T-cell (primary cell): ENCODE results near the gene ATP2B2. TPM values are rescaled to one million over a fixed set of nuclear protein-coding genes. Genes with fewer than 3 reads are reported as not detected.

ENCODE experiments used
- ATAC-seq, 4 experiments: fragments of 200-7000 bp in 3 of 4; fragments of 150-1000 bp in 1 of 4; cut with Tn5 transposase; replicated peaks in 1 of 4; 1 replicate in 3 of 4; 2 replicates in 1 of 4; pipeline ENCODE4 v1.10.0; 2021; ENCODE audit warnings: moderate library complexity in 3 of 4, mild to moderate bottlenecking in 2 of 4, moderate number of reproducible peaks in 1 of 4
- CTCF ChIA-PET, 2 donors: fragments of 300-600 bp; sonication (Branson Sonifier 250); formaldehyde crosslinking; loops; one replicate each; lab custom pipeline; 2022; ENCODE audit warnings: antibody characterized with exemption in 2 of 2; lab: Charles Lee
- POLR2A ChIA-PET, 2 donors: fragments of 300-600 bp; sonication (Branson Sonifier 250); formaldehyde crosslinking; loops; one replicate each; lab custom pipeline; 2022; ENCODE audit warnings: antibody characterized with exemption in 2 of 2; lab: Charles Lee
- DNase-seq, 35 experiments: peaks; one replicate each; pipeline versions ENCODE4 v3.0.0 to v3.0.0-alpha.2; 2013 to 2023
- H3K27ac ChIP-seq: one replicate; pipeline ENCODE4 v1.5.1; 2013; ENCODE audit warnings: low read length
- H3K27me3 ChIP-seq, 2 experiments: replicated peaks in 1 of 2; 1 replicate in 1 of 2; 2 replicates in 1 of 2; pipeline versions ENCODE4 v1.6.1 to v1.7.0; 2013; ENCODE audit warnings: low read length in 1 of 2, mixed read lengths in 1 of 2; ENCODE audit not compliant: control insufficient read depth in 2 of 2, insufficient read depth in 2 of 2; ENCODE audit errors: extremely low read depth in 1 of 2
- H3K36me3 ChIP-seq, 2 donors: 1 replicate in 1 of 2; 2 replicates in 1 of 2; pipeline versions ENCODE4 v1.6.1 to v1.7.0; 2013; ENCODE audit warnings: low read length in 1 of 2; ENCODE audit not compliant: control insufficient read depth in 2 of 2, insufficient read depth in 1 of 2; ENCODE audit errors: extremely low read depth in 1 of 2
- H3K4me1 ChIP-seq, 2 experiments: 1 replicate in 1 of 2; 2 replicates in 1 of 2; pipeline versions ENCODE4 v1.6.1 to v1.7.0; 2013; ENCODE audit warnings: low read length in 2 of 2, mixed read lengths in 1 of 2; ENCODE audit not compliant: insufficient read depth in 2 of 2, control insufficient read depth in 1 of 2; ENCODE audit errors: extremely low read depth in 1 of 2
- H3K4me3 ChIP-seq, 2 donors: 1 replicate in 1 of 2; 2 replicates in 1 of 2; pipeline versions ENCODE4 v1.5.1 to v1.7.0; 2013; ENCODE audit warnings: mild to moderate bottlenecking in 2 of 2, low read length in 1 of 2, moderate library complexity in 1 of 2; ENCODE audit not compliant: control insufficient read depth in 1 of 2; ENCODE audit errors: extremely low read depth in 1 of 2
- H3K9me3 ChIP-seq: 2 replicates; pipeline ENCODE4 v1.7.0; 2013
- H3K27ac Mint-ChIP-seq, 2 donors: one replicate each; pipeline ENCODE4 v1.8.0; 2020 to 2021; ENCODE audit warnings: mild to moderate bottlenecking in 2 of 2, mixed read lengths in 2 of 2
- H3K27me3 Mint-ChIP-seq, 2 donors: one replicate each; pipeline ENCODE4 v1.8.0; 2021 to 2022; ENCODE audit warnings: mixed read lengths in 2 of 2
- H3K36me3 Mint-ChIP-seq: one replicate; pipeline ENCODE4 v1.8.0; 2021; ENCODE audit warnings: mixed read lengths
- H3K4me1 Mint-ChIP-seq, 3 donors: one replicate each; pipeline ENCODE4 v1.8.0; 2020 to 2022; ENCODE audit warnings: mixed read lengths in 3 of 3, mild to moderate bottlenecking in 1 of 3
- H3K4me3 Mint-ChIP-seq, 3 donors: one replicate each; pipeline ENCODE4 v1.8.0; 2020 to 2022; ENCODE audit warnings: mild to moderate bottlenecking in 3 of 3, mixed read lengths in 3 of 3, moderate library complexity in 3 of 3
- H3K9me3 Mint-ChIP-seq, 3 donors: one replicate each; pipeline ENCODE4 v1.8.0; 2020 to 2022; ENCODE audit warnings: mixed read lengths in 3 of 3
- whole genome bisulfite sequencing: methylation state at CpG from one replicate; pipeline ENCODE4 v1.1.5; 2013; ENCODE audit warnings: missing lambda C conversion rate; ENCODE audit not compliant: insufficient coverage; 5-methylcytosine and 5-hydroxymethylcytosine counted together
- total RNA-seq, 35 experiments: library from RNA in 6 of 35; stranded (reverse) in 6 of 35; fragments of 120-200 nt in 1 of 35; gene quantifications; one replicate each; pipeline versions ENCODE4 v1.2.1 to v1.2.4 and lab custom pipeline; 2013 to 2026

ATP2B2 gene
- total RNA-seq, 5 donors from 2014 or later (not counting 1 experiment from before 2014, with no cell fraction given) = not detected

DNA sequence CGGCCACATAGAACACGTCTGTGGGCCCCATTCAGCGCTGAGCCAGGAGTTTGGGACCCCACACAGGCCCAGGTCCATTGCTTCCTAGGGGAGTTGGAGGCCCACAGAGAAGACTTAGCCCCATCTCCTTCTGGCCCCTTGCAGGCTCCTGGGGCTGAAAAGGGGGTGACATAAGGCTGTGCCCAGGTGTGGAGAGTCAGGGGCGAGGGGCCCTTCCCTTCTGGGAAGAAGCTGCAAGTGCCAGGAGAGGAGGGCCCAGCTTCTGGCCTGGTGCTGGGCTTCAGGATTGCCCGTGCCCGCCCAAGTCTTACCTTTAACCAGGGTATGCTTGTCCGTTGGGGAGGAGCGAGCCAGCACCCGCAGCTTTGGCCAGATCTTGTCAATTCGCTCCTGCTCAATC lies 155.6 kb downstream of the ATP2B2 start:
- WGBS = 73% methylated on average over 5 of the region's 10 CpGs
- Histone ChIP-seq H3K27ac (no peak overlapping the region), H3K27me3 (peaks cover 0 to 24% of the 10 kb centered on the region in 2 experiments), H3K4me1 (no peaks in the 10 kb centered on the region), H3K9me3 (no peaks in the 10 kb centered on the region), H3K36me3 (no peaks in the 10 kb centered on the region), H3K4me3 (no peak overlapping the region)
- DNase-seq (no peak), ATAC-seq (no peak)
- Mint-ChIP-seq H3K27ac (no peak overlapping the region), H3K4me1 (peaks cover 5 to 10% (median 9%) of the 10 kb centered on the region in 3 donors), H3K4me3 (no peak overlapping the region), H3K36me3 (no peaks in the 10 kb centered on the region), H3K27me3 (peaks cover 3 to 9% of the 10 kb centered on the region in 2 donors), H3K9me3 (no peaks in the 10 kb centered on the region)
- ChIA-PET POLR2A (no interaction called here), CTCF (no interaction called here)

DNA sequence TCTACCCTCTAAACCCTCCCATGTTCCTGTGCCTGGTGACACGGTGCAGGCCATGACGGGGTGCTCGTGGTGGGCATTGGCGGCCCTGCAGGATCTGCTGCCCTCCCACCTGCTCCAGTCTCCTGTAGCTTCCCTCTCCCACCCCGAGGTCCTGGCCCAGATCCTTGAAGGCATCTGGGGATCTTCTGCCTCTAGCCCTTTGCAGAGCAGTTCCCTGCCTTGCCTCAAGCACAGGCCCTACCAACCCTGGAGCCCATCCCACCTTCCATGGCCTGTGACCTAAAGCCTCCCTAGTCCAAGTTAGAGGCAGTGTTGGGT lies 157.0 kb downstream of the ATP2B2 start:
- no peak for DNase-seq
- no peaks in the 10 kb centered on the region for H3K36me3 ChIP-seq
- H3K4me3 ChIP-seq = no peak overlapping the region
- POLR2A ChIA-PET = no interaction called here
- H3K27me3 ChIP-seq = peaks cover 0 to 27% of the 10 kb centered on the region in 2 experiments
- no peak overlapping the region for H3K4me3 Mint-ChIP-seq
- H3K9me3 ChIP-seq = no peaks in the 10 kb centered on the region
- H3K27ac Mint-ChIP-seq = no peak overlapping the region
- peaks cover 3 to 9% of the 10 kb centered on the region in 2 donors for H3K27me3 Mint-ChIP-seq
- no peaks in the 10 kb centered on the region for H3K4me1 Mint-ChIP-seq
- CTCF ChIA-PET = no interaction called here
- no peaks in the 10 kb centered on the region for H3K9me3 Mint-ChIP-seq
- H3K4me1 ChIP-seq = peaks cover 0 to 5% of the 10 kb centered on the region in 2 experiments
- ATAC-seq = no peak
- no peaks in the 10 kb centered on the region for H3K36me3 Mint-ChIP-seq
- H3K27ac ChIP-seq = no peak overlapping the region
- WGBS = 78% methylated on average over 5 of the region's 5 CpGs

DNA sequence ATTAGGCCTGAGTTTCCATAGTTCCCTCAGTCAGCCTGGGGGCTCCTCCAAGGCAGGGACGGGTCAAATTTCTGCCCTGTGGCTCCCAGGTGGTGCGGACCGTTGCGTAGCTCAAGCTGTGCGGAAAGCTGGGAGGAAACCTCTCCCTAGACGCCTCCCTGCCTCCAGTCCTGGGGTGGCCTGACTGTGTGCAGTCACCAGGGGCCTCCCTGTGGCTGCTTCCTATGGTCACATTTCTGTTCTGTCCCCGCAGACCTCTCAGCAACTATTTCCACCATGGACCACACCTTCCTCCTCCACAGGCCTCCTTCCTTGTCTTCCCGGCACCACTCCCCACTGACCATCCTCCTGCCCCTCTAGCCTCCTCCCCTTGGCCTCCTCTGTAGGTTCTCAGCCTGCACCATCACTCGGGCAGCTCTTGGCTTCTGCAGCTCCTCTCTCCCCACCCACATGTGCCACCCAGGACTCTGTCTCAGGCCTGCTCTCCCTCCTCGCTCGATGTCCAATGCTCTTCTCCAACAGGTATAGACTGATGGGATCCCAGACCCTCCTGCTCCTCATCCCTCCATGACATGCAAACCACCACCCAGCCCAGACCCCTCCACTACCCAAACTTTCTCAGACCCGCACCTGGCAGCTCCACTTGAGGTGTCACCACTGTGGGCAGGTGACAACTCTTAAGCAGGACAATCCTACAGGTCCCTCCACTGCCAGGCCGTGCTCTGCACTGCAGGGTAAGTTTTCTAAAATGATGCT lies 157.6 kb downstream of the ATP2B2 start:
- no peaks in the 10 kb centered on the region for H3K9me3 ChIP-seq
- no peaks in the 10 kb centered on the region for H3K36me3 ChIP-seq
- H3K4me1 ChIP-seq = peaks cover 0 to 5% of the 10 kb centered on the region in 2 experiments
- ATAC-seq = no peak
- H3K4me3 ChIP-seq = no peak overlapping the region
- Mint-ChIP-seq H3K27ac (no peak overlapping the region), H3K9me3 (no peaks in the 10 kb centered on the region), H3K4me1 (no peaks in the 10 kb centered on the region), H3K4me3 (no peak overlapping the region), H3K27me3 (peaks cover 3 to 7% of the 10 kb centered on the region in 2 donors), H3K36me3 (no peaks in the 10 kb centered on the region)
- POLR2A ChIA-PET = no interaction called here
- 86% methylated on average over 13 of the region's 13 CpGs for WGBS
- H3K27ac ChIP-seq = no peak overlapping the region
- H3K27me3 ChIP-seq = peaks cover 0 to 24% of the 10 kb centered on the region in 2 experiments
- CTCF ChIA-PET = interaction anchor here in 1 of 2 donors (0.9 kb wide), 1 partner anchor 10 kb away, joined by 4 read pairs; no protein-coding TSS in a partner anchor
- DNase-seq = no peak

DNA sequence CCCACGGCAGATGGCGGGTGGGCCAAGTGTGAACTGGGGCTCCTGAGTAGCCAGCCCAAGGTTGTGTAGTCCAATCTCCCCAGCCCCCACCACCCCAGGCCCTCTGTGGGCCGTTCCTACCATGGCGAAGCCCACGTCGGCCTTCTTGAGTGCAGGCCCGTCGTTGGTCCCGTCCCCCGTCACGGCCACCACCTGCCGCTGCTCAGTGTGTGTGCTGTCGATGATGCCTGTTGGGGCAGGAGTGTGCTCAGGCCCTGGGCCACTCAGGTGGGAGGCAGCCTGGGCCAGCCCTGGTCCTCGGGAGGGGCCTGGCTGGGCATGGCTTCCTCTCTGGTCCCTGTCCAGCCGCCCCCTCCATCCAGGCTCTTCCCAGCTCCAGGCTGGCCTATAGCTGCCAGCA lies 159.5 kb downstream of the ATP2B2 start:
- DNase-seq (no peak), ATAC-seq (no peak)
- Histone ChIP-seq H3K4me1 (peaks cover 0 to 5% of the 10 kb centered on the region in 2 experiments), H3K36me3 (no peaks in the 10 kb centered on the region), H3K27me3 (peaks cover 0 to 20% of the 10 kb centered on the region in 2 experiments), H3K4me3 (no peak overlapping the region), H3K9me3 (no peaks in the 10 kb centered on the region), H3K27ac (no peak overlapping the region)
- ChIA-PET CTCF (interaction anchor here in 1 of 2 donors (0.6 to 2.0 kb wide), 3 partner anchors 393 to 635 kb away, joined by 4 to 9 read pairs (median 7); no protein-coding TSS in a partner anchor), POLR2A (no interaction called here)
- Mint-ChIP-seq H3K27ac (no peak overlapping the region), H3K4me1 (no peaks in the 10 kb centered on the region), H3K36me3 (no peaks in the 10 kb centered on the region), H3K27me3 (peaks cover 3 to 7% of the 10 kb centered on the region in 2 donors), H3K4me3 (no peak overlapping the region), H3K9me3 (no peaks in the 10 kb centered on the region)
- 75% methylated on average over 6 of the region's 15 CpGs for WGBS

DNA sequence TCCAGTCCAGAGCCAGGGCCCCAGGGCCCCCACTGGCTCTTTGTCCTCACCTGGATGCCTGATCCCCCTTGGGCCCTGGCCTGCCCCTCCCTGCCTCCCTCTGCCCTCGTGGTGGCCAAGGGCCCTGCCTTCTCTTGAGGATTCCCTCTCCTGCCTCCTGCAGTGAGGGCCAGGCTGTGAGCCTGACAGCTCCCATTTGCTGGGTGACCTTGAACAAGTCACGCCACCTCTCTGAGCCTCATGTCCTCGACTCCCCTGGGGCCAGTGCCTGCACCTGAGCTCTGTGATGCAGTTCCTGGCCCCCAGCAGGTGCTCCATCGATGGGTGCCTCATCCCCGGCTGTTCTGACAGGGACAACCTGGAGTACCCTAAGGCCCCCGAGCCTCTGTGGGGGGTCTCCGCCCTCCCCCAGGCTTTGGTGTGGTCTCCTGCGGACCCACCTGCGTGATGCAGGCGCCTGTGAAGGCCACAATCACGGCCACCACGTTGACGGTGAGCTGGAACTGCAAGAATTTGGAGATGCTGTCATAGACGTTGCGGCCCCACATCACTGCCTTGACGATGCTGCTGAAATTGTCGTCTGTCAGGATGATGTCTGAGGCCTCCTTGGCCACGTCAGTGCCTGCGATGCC lies 160.3 kb downstream of the ATP2B2 start:
- no peak overlapping the region for H3K4me3 Mint-ChIP-seq
- Histone ChIP-seq H3K4me3 (no peak overlapping the region), H3K27ac (no peak overlapping the region), H3K27me3 (peaks cover 0 to 14% of the 10 kb centered on the region in 2 experiments), H3K36me3 (no peaks in the 10 kb centered on the region), H3K4me1 (peaks cover 0 to 5% of the 10 kb centered on the region in 2 experiments), H3K9me3 (no peaks in the 10 kb centered on the region)
- H3K36me3 Mint-ChIP-seq = no peaks in the 10 kb centered on the region
- H3K27ac Mint-ChIP-seq = no peak overlapping the region
- H3K9me3 Mint-ChIP-seq = no peaks in the 10 kb centered on the region
- 67% methylated on average over 16 of the region's 19 CpGs for WGBS
- ChIA-PET CTCF (interaction anchor here (0.6 to 2.0 kb wide), 4 partner anchors 393 to 397 kb away, joined by 3 to 9 read pairs (median 6); no protein-coding TSS in a partner anchor), POLR2A (no interaction called here)
- peaks cover 3 to 7% of the 10 kb centered on the region in 2 donors for H3K27me3 Mint-ChIP-seq
- ATAC-seq (no peak), DNase-seq (no peak)
- no peaks in the 10 kb centered on the region for H3K4me1 Mint-ChIP-seq

DNA sequence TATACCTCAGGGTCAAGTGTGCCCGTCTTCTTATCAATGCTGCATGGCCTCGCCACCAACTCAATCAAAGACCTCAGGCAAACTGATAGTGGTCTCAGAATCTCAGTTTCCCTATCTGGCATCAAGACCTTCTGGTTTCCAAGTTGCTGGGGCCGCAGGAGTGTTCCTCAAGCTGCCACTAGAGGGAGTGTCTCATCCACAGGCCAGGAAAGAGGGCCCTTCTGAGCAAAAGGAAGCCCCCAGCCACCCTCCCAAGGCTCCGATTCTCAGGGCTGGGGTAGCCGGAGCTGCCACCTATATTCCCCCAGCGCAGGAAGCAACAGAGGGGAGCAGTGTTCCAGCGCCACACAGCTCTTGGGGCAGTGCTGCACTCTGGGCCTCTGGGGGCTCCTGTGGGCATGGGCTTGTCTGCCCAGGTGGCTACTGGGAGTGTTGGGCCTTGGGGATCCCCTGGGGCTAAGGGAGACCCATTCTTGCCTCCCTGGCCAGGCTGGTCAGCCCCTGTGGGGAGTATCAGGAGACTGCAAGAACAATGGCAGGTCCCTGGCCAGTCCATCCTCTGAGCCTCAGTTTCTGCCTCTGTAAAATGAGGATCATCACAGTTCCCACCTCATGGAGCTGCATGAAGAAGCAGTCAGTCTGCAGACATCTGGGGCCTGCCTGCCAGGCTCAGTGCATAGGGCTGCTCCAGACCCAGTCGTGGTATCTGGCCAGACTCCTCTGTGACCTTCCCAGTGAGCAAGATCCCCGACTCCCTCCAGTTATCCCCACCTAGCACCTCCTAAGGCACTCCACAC lies 161.0 kb downstream of the ATP2B2 start:
- ChIA-PET CTCF (interaction anchor here (0.9 to 2.0 kb wide), 4 partner anchors 393 to 398 kb away, joined by 3 to 9 read pairs (median 7); no protein-coding TSS in a partner anchor), POLR2A (no interaction called here)
- Mint-ChIP-seq H3K36me3 (no peaks in the 10 kb centered on the region), H3K9me3 (no peaks in the 10 kb centered on the region), H3K27me3 (peaks cover 3 to 7% of the 10 kb centered on the region in 2 donors), H3K4me1 (no peaks in the 10 kb centered on the region), H3K4me3 (no peak overlapping the region), H3K27ac (no peak overlapping the region)
- H3K9me3 ChIP-seq = no peaks in the 10 kb centered on the region
- ATAC-seq (peak; percentile 41 to 57 (median 52)), DNase-seq (peak in 31 of 35 experiments; percentile 12 to 74 (median 43))
- no peak overlapping the region for H3K4me3 ChIP-seq
- no peaks in the 10 kb centered on the region for H3K36me3 ChIP-seq
- H3K27me3 ChIP-seq = peaks cover 0 to 14% of the 10 kb centered on the region in 2 experiments
- peaks cover 0 to 5% of the 10 kb centered on the region in 2 experiments for H3K4me1 ChIP-seq
- H3K27ac ChIP-seq = no peak overlapping the region
- WGBS = 35% methylated on average over 9 of the region's 9 CpGs
